ENCODE data around the gene BSPH1. TPM values are rescaled to one million over a fixed set of nuclear protein-coding genes. Genes with fewer than 3 reads are reported as not detected.

BSPH1 gene
- total RNA-seq, 1 experiment from 2014 or later, result not detected

GRCh38 chr19:48023518-48023917, 31.5 kb upstream of the BSPH1 start:
- Mint-ChIP-seq H3K27ac (ENCODE audit: unreplicated experiment) (no peak overlapping the region), H3K4me3 (ENCODE audit: unreplicated experiment) (no peak overlapping the region), H3K9me3 (ENCODE audit: unreplicated experiment) (no peaks in the 10 kb centered on the region), H3K27me3 (ENCODE audit: insufficient read depth, unreplicated experiment) (peaks cover 30% of the 10 kb centered on the region), H3K36me3 (ENCODE audit: insufficient read depth, unreplicated experiment) (no peaks in the 10 kb centered on the region), H3K4me1 (ENCODE audit: low read depth, unreplicated experiment) (no peaks in the 10 kb centered on the region)
- DNase-seq, result no peak
- POLR2A ChIA-PET, result no interaction called here
- no peak for TF ChIP-seq CTCF (IDR thresholded peaks at IDR 0.05; ENCODE audit: insufficient read depth in 1 of 2, low read depth in 1 of 2, low read length in 1 of 2, severe bottlenecking in 1 of 2, unreplicated experiment in 1 of 2)
- no peaks in the 10 kb centered on the region for H3K36me3 ChIP-seq (ENCODE audit: control insufficient read depth, insufficient read depth, low read length)
- H3K4me1 ChIP-seq, result no peaks in the 10 kb centered on the region
- CTCF ChIA-PET, result no interaction called here
- no TSS peak for BruUV-seq (replicated peaks)
- peaks cover 2% of the 10 kb centered on the region for H3K27me3 ChIP-seq (replicated peaks; ENCODE audit: control insufficient read depth, insufficient read depth, low read length)
- intact Hi-C loops (cut with micrococcal nuclease; ENCODE audit: unreplicated experiment), result no loop called here
- no peak overlapping the region for H3K4me3 ChIP-seq (ENCODE audit: low read depth, low read length)
- no peaks in the 10 kb centered on the region for H3K9me3 ChIP-seq

- H3K9me3 Mint-ChIP-seq (ENCODE audit: unreplicated experiment), result no peaks in the 10 kb centered on the region
- Histone ChIP-seq H3K36me3 (ENCODE audit: control insufficient read depth, insufficient read depth, low read length) (no peaks in the 10 kb centered on the region), H3K4me3 (ENCODE audit: low read depth, low read length) (no peak overlapping the region), H3K27me3 (replicated peaks; ENCODE audit: control insufficient read depth, insufficient read depth, low read length) (peaks cover 2% of the 10 kb centered on the region), H3K9me3 (no peaks in the 10 kb centered on the region), H3K4me1 (no peaks in the 10 kb centered on the region)
- H3K36me3 Mint-ChIP-seq (ENCODE audit: insufficient read depth, unreplicated experiment), result no peaks in the 10 kb centered on the region
- H3K4me1 Mint-ChIP-seq (ENCODE audit: low read depth, unreplicated experiment), result no peaks in the 10 kb centered on the region
- ChIA-PET POLR2A (no interaction called here), CTCF (no interaction called here)
- H3K27me3 Mint-ChIP-seq (ENCODE audit: insufficient read depth, unreplicated experiment), result peaks cover 29% of the 10 kb centered on the region
- no peak overlapping the region for H3K27ac Mint-ChIP-seq (ENCODE audit: unreplicated experiment)
- intact Hi-C loops (cut with micrococcal nuclease; ENCODE audit: unreplicated experiment), result no loop called here
- BruUV-seq (replicated peaks), result no TSS peak
- no peak for TF ChIP-seq CTCF (IDR thresholded peaks at IDR 0.05; ENCODE audit: insufficient read depth in 1 of 2, low read depth in 1 of 2, low read length in 1 of 2, severe bottlenecking in 1 of 2, unreplicated experiment in 1 of 2)
- no peak for DNase-seq
- no peak overlapping the region for H3K4me3 Mint-ChIP-seq (ENCODE audit: unreplicated experiment)
These were observed 31.0 kb upstream of the BSPH1 start for GRCh38 chr19:48023011-48023410.

GRCh38 chr19:48020686-48021085, 28.7 kb upstream of the BSPH1 start:
- POLR2A ChIA-PET, result no interaction called here
- BruUV-seq (replicated peaks), result no TSS peak

More at GRCh38 chr19:48020686-48021085, 28.7 kb upstream of the BSPH1 start:
- no peak overlapping the region for H3K4me3 ChIP-seq (ENCODE audit: low read depth, low read length)
- H3K4me1 Mint-ChIP-seq (ENCODE audit: low read depth, unreplicated experiment), result no peaks in the 10 kb centered on the region
- intact Hi-C loops (cut with micrococcal nuclease; ENCODE audit: unreplicated experiment), result no loop called here
- no peak overlapping the region for H3K27ac Mint-ChIP-seq (ENCODE audit: unreplicated experiment)
- peaks cover 29% of the 10 kb centered on the region for H3K27me3 Mint-ChIP-seq (ENCODE audit: insufficient read depth, unreplicated experiment)
- H3K4me3 Mint-ChIP-seq (ENCODE audit: unreplicated experiment), result no peak overlapping the region
- peaks cover 2% of the 10 kb centered on the region for H3K27me3 ChIP-seq (replicated peaks; ENCODE audit: control insufficient read depth, insufficient read depth, low read length)
- no peak for DNase-seq
- H3K9me3 Mint-ChIP-seq (ENCODE audit: unreplicated experiment), result no peaks in the 10 kb centered on the region
- no peak for TF ChIP-seq CTCF (IDR thresholded peaks at IDR 0.05; ENCODE audit: insufficient read depth in 1 of 2, low read depth in 1 of 2, low read length in 1 of 2, severe bottlenecking in 1 of 2, unreplicated experiment in 1 of 2)
- H3K4me1 ChIP-seq, result no peaks in the 10 kb centered on the region
- H3K36me3 Mint-ChIP-seq (ENCODE audit: insufficient read depth, unreplicated experiment), result no peaks in the 10 kb centered on the region
- H3K9me3 ChIP-seq, result no peaks in the 10 kb centered on the region
- CTCF ChIA-PET, result interaction anchor here (0.6 kb wide), 1 partner anchor 56 kb away, joined by 3 read pairs; no protein-coding TSS in a partner anchor
- H3K36me3 ChIP-seq (ENCODE audit: control insufficient read depth, insufficient read depth, low read length), result no peaks in the 10 kb centered on the region
